Neural cell (in vitro differentiated cells): Measurements from ENCODE around the gene POLR1B. TPM values are rescaled to one million over a fixed set of nuclear protein-coding genes. Genes with fewer than 3 reads are reported as not detected.
"Not testable (repeated sequence)": the region's sequence is repeated elsewhere in the genome, so short reads cannot be mapped to it uniquely, and the experiment has no call there.

Source experiments
- H2AFZ ChIP-seq: fragments of 200-600, 300-800 bp; sonication (generic), shearing (Covaris generic); 2 replicates; pipeline ENCODE4 v1.6.0; 2014; ENCODE audit warnings: low read depth, mild to moderate bottlenecking, antibody characterized with exemption, low read length, moderate library complexity
- H3F3A ChIP-seq: fragments of 200-600 bp; shearing (Covaris generic); 2 replicates; pipeline ENCODE4 v1.6.1; 2016; ENCODE audit warnings: mild to moderate bottlenecking, moderate library complexity, mixed read lengths, antibody characterized with exemption, low read length; ENCODE audit not compliant: insufficient read depth, poor library complexity, severe bottlenecking
- H3K27ac ChIP-seq: fragments of 200-600, 300-800 bp; sonication (generic), shearing (Covaris generic); 2 replicates; pipeline ENCODE4 v1.5.1; 2014; ENCODE audit warnings: mild to moderate bottlenecking, low read length, moderate library complexity
- H3K27me3 ChIP-seq: fragments of 300-800, 200-600 bp; sonication (generic), shearing (Covaris generic); 2 replicates; pipeline ENCODE4 v1.6.0; 2014; ENCODE audit warnings: mild to moderate bottlenecking, low read depth, low read length, moderate library complexity; ENCODE audit not compliant: insufficient read depth
- H3K36me3 ChIP-seq: fragments of 300-800, 200-600 bp; sonication (generic), shearing (Covaris generic); 2 replicates; pipeline ENCODE4 v1.5.1; 2014; ENCODE audit warnings: mild to moderate bottlenecking, antibody characterized with exemption, low read length, moderate library complexity; ENCODE audit not compliant: insufficient read depth
- H3K4me2 ChIP-seq: fragments of 300-800, 200-600 bp; sonication (generic), shearing (Covaris generic); 2 replicates; pipeline ENCODE4 v1.6.0; 2014; ENCODE audit warnings: mild to moderate bottlenecking, low read length
- H3K4me3 ChIP-seq: fragments of 300-800, 200-600 bp; sonication (generic), shearing (Covaris generic); 2 replicates; pipeline ENCODE4 v1.5.1; 2014; ENCODE audit warnings: mild to moderate bottlenecking, low read length, moderate library complexity
- H3K79me2 ChIP-seq: fragments of 200-600 bp; shearing (Covaris generic); replicated peaks from 2 replicates; pipeline ENCODE4 v1.6.0; 2014; ENCODE audit warnings: mild to moderate bottlenecking, low read length, moderate library complexity; ENCODE audit not compliant: insufficient read depth
- H3K9ac ChIP-seq: fragments of 300-800, 200-600 bp; sonication (generic), shearing (Covaris generic); 2 replicates; pipeline ENCODE4 v1.6.1; 2016; ENCODE audit warnings: mild to moderate bottlenecking, low read length, mixed read lengths
- H3K9me2 ChIP-seq: fragments of 200-600 bp; shearing (Covaris generic); 2 replicates; pipeline ENCODE4 v1.6.1; 2016; ENCODE audit warnings: mild to moderate bottlenecking, low read length, mixed read lengths; ENCODE audit not compliant: insufficient read depth
- H3K9me3 ChIP-seq: fragments of 200-600, 300-800 bp; sonication (generic), shearing (Covaris generic); 2 replicates; pipeline ENCODE4 v1.6.1; 2016; ENCODE audit warnings: mild to moderate bottlenecking, mixed run types, low read length, moderate library complexity, mixed read lengths
- H4K20me1 ChIP-seq: fragments of 200-600 bp; shearing (Covaris generic); 2 replicates; pipeline ENCODE4 v1.6.1; 2016; ENCODE audit warnings: mild to moderate bottlenecking, mixed run types; ENCODE audit not compliant: insufficient read depth
- EP300 ChIP-seq: fragments of 450-650 bp; conservative IDR thresholded peaks from 2 replicates; pipeline ENCODE4 v1.6.1; 2014; ENCODE audit warnings: antibody characterized with exemption, mild to moderate bottlenecking, moderate library complexity; ENCODE audit not compliant: poor library complexity, severe bottlenecking
- EZH2 ChIP-seq: fragments of 200-600, 300-800 bp; shearing (Covaris generic), sonication (generic); IDR thresholded peaks from 2 replicates; pipeline ENCODE4 v1.6.1; 2014; ENCODE audit warnings: antibody characterized with exemption, low read length, borderline replicate concordance, mild to moderate bottlenecking; ENCODE audit not compliant: insufficient read depth, poor library complexity, severe bottlenecking
- RAD21 ChIP-seq: fragments of 450-650 bp; conservative IDR thresholded peaks from 2 replicates; pipeline ENCODE4 v1.6.1; 2014; ENCODE audit warnings: antibody characterized with exemption, mild to moderate bottlenecking, moderate library complexity
- REST ChIP-seq: IDR thresholded peaks from 2 replicates; pipeline ENCODE4 v1.6.1; 2012; ENCODE audit warnings: borderline replicate concordance
- SMC3 ChIP-seq: fragments of 450-650 bp; conservative IDR thresholded peaks from 2 replicates; pipeline ENCODE4 v1.6.1; 2014; ENCODE audit warnings: antibody characterized with exemption, mild to moderate bottlenecking, moderate library complexity; ENCODE audit not compliant: poor library complexity
- TAF1 ChIP-seq: IDR thresholded peaks from 2 replicates; pipeline ENCODE4 v1.6.1; 2012; ENCODE audit warnings: low read depth
- polyA plus RNA-seq: library from polyadenylated mRNA; depleted of rRNA; stranded (reverse); fragments of >200 nt; gene quantifications from 2 replicates; pipeline ENCODE4 v1.2.3, GENCODE V29; 2014

Gene POLR1B
- polyA plus RNA-seq, 1 donor from 2014 or later = 9.8 TPM

GRCh38 chr2:112494828-112495227 lies 47.4 kb upstream of the POLR1B start:
- no peaks in the 10 kb centered on the region for H3K27me3 ChIP-seq
- H3K9ac ChIP-seq = no peak overlapping the region
- H3K4me3 ChIP-seq = no peak overlapping the region
- no peak overlapping the region for H3K27ac ChIP-seq
- no peaks in the 10 kb centered on the region for H3F3A ChIP-seq
- no peak overlapping the region for H2AFZ ChIP-seq
- peaks cover 4% of the 10 kb centered on the region for H3K79me2 ChIP-seq
- TF ChIP-seq RAD21 (no peak), EP300 (no peak), TAF1 (no peak), SMC3 (no peak), EZH2 (no peak), REST (no peak)
- peaks cover 8% of the 10 kb centered on the region for H3K36me3 ChIP-seq
- no peak overlapping the region for H3K4me2 ChIP-seq
- H3K9me3 ChIP-seq = no peaks in the 10 kb centered on the region
- H4K20me1 ChIP-seq = no peaks in the 10 kb centered on the region
- no peaks in the 10 kb centered on the region for H3K9me2 ChIP-seq

GRCh38 chr2:112495878-112496277 lies 46.4 kb upstream of the POLR1B start:
- H3K36me3 ChIP-seq, H3K9me3 ChIP-seq, H4K20me1 ChIP-seq, H3K4me2 ChIP-seq, H3K27me3 ChIP-seq, H3K9ac ChIP-seq, H3K9me2 ChIP-seq, H3F3A ChIP-seq, H3K4me3 ChIP-seq, H3K27ac ChIP-seq, H3K79me2 ChIP-seq, H2AFZ ChIP-seq: not testable (repeated sequence)

- H3K9ac ChIP-seq, H3K4me3 ChIP-seq, H3F3A ChIP-seq, H3K9me3 ChIP-seq, H3K9me2 ChIP-seq, H4K20me1 ChIP-seq, H3K4me2 ChIP-seq, H3K36me3 ChIP-seq, H3K27ac ChIP-seq, H2AFZ ChIP-seq, H3K27me3 ChIP-seq, H3K79me2 ChIP-seq: not testable (repeated sequence)
These were observed 41.3 kb upstream of the POLR1B start for GRCh38 chr2:112500850-112501484.

- H4K20me1 ChIP-seq, H3K9me3 ChIP-seq, H3K36me3 ChIP-seq, H3K27me3 ChIP-seq, H3K27ac ChIP-seq, H2AFZ ChIP-seq, H3K9ac ChIP-seq, H3K9me2 ChIP-seq, H3K4me2 ChIP-seq, H3K79me2 ChIP-seq, H3F3A ChIP-seq, H3K4me3 ChIP-seq: not testable (repeated sequence)
These were observed 32.8 kb upstream of the POLR1B start for GRCh38 chr2:112509239-112509998.
